GM19452 (cell line): ENCODE measurements around the gene DRICH1.
"Not testable (repeated sequence)": the region's sequence is repeated elsewhere in the genome, so short reads cannot be mapped to it uniquely, and the experiment has no call there.

ENCODE experiments used
- ATAC-seq: cut with Tn5 transposase; IDR thresholded peaks from one replicate; pipeline ENCODE4 v1.9.1; 2021; ENCODE audit not compliant: unreplicated experiment

DRICH1 gene

DNA sequence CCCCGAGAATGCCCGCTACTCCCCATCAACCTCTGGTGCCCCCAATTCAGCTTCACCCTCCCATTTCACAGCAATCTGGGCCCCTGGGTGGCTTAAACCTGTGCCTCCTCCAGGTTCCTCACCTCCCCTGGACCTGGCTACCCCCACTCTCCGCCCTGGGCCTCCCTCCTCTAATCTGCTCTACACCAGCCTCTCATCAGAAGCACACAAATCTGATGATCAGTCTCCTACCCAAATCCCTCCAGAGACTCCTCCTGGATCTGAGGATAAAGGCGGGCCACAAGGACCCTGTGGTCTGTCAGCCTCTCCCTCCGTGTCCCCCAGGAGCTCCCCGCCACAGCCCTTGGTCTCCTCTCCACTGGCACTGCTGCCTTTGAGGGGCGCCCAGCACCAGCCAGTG is 28.9 kb downstream of the DRICH1 start:
- no peak for ATAC-seq

DNA sequence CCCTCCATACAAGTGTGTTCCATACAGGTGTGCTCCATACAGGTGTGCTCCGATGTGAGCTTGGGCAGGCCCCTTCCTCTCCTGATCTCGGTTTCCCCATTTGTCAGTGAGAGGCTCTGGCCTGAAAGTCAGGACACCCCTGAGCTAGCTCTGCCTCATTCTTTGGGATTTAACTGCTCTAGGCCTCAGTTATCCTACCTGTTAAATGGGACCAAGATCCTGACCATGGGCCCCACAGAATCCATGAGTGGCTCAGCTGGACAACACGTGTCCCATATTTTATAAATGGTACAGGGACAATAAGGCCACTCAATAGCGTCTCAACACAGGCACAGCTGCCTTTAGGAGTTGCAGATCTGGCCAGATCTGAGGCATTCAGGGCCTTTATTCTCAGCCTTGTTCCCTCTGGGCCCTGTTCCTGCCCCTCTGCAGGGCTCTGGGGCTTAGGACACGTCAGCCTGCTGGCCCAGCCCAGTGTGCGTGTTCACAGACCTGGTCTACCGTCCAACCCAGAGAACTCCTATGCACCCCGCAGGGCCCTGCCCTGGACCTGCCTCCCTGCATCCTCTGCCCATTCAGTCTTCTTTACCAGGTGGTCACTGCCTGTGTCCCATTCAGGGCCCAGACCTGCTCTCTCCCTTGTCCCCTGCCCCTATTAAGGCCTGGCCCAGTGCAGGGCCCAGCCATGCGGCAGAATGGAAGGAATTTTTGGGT is 33.2 kb downstream of the DRICH1 start:
- ATAC-seq: no peak

DNA sequence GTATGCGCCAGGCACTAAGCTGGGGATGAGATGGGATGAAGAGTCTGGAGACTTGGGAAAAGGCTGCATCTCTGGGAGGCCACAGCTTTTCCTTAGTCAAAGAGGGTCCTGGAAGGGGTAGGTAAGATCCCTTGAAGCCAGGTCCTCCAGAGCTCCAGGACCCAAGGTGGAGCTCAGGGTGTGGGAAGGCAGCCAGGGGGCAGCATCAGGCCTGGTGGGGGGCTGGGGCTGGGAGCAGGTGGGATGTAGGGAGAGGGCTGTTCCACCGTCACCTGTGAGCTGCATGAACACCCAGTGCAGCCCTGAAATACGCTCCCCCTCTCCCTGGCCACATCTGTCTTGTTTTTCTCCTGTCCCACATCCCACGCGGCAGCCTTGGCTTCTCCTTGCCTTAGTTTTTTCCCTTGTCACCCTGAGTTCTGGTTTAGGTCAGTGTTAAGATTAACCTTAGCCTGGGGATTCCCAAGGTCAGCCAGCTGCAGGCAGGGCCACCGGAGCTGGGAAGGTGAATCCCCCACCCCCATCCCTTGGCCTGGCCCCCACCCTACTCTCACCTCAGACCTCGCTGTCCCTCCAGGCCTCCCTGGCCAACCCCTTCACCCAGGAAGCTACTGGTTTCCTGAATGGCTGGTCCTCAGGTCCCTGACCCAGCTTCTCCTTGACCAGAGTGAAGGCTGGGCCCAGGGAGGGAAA is 34.4 kb downstream of the DRICH1 start:
- ATAC-seq: not testable (repeated sequence)

DNA sequence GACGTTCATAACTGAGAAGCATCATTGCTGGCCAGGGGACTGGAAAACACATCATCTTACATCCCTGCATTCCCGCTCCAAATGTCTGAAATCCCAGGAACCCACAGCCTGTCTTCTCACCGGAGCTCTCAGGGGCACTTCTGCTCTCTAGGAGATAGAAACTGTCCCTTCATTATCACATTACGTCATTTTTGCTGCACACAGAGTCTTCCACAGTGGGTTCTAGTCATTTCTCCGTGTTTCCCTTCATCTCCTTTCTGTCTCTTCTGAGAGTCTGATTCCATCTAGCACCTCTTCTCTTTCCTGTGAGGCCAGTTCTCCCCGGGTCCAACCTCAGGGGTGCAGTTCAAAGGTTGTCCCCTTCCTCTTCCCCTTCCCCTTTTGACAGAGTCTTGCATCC is 36.2 kb downstream of the DRICH1 start:
- ATAC-seq: not testable (repeated sequence)

DNA sequence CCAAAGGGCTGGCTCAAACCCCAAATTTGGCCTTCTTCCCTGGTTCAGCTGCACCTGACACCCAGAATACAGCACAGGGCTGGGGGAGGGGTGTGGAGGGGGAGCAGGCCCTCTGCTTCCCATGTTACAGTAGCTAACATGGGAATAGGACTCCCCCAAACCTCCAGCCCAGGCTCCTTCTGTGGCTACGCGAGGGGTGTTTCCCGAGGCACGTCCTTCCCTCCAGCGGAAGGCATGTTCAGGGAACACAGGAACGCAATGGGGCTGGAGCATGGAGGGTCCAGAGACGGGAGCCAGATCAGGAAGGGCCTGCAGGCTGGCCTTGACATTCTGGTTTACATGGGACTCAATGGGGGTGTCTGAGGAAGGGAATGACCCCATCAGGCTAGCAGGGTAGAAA is 40.3 kb downstream of the DRICH1 start:
- ATAC-seq: no peak

DNA sequence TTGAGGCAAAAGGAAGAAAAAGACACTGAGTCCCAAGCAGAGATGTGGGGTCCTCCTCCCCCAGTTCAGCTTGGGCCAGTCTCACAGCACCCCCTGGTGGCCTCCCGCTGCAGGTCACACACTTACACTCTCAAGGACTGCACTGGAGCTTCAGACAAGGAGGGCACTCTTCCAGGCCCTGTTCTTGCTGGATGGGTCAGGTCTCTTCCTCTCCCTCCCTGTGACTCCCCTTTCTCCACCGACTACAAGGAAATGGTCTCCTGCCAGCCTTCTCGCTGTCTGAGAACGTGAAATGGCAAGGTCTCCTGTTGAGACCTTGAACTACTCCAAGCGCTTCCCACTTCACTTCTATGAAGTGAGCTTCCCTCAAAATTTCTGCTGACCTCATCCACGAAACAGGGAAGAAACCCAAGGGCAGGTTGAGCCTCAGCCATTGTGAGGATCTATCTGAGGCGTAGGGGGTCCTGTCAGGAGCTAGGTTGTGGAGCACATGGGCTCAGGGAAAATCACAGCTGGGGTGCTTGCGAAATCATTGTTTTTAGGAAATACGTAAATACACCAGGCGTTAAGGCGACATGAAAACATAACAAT is 40.8 kb downstream of the DRICH1 start:
- no peak for ATAC-seq

DNA sequence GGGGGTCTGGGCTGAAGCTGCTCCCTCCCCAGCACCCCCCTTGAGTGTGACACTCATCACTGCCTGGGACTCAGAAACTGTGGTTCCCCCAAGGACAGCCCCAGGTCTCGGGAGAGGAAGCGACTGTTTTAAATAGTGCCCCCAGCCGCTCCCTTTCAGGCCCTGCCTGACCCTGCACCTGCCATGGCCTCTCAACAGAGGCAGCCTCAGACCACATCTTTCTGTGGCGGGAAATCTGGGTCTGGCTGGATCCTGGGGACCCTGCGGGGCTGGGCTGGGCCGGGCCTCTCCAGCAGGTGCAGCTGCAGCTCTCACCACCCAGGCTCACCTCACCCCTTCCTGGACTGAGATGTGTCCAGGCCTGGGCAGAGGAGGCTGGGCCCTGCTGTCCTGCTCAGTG is 48.3 kb downstream of the DRICH1 start:
- ATAC-seq: no peak

DNA sequence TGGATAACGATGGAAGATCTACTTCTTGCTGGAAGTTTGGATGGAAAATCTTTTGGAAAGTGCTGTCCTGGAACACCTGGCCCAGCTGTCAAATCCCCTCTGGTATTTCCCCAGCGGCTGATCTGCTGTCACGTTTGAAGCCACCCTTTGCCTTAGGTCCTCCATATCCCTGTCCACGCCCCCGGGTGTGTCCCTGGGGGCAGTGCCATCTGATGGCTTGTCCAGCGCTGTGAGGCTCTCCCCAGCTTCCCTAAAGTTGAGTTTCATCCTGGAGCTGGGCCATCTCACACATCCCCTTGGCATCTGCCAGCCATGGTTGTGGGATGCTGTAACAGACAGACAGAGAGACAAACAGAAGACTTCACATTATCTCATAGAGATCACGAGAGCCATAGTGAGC is 49.0 kb downstream of the DRICH1 start:
- ATAC-seq: no peak

DNA sequence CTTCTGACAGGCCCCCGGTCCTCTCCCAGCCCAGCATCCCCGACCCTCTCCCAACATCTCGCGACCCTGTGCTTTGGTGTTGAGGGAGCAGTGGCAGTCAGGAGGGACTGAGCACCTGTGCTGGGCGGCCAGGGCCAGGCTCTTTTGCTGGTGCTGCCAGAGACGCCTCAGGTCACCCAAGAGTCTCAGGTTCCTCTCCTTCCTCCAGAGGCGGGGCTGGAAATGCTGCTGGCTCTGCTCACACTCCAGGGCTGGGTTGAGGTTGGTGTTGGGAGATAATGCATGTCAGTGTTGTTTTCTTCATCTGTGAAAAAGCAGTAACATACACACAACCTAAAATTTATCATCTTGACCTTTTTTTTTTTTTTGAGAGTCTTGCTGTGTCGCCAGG is 50.9 kb downstream of the DRICH1 start:
- ATAC-seq: no peak

DNA sequence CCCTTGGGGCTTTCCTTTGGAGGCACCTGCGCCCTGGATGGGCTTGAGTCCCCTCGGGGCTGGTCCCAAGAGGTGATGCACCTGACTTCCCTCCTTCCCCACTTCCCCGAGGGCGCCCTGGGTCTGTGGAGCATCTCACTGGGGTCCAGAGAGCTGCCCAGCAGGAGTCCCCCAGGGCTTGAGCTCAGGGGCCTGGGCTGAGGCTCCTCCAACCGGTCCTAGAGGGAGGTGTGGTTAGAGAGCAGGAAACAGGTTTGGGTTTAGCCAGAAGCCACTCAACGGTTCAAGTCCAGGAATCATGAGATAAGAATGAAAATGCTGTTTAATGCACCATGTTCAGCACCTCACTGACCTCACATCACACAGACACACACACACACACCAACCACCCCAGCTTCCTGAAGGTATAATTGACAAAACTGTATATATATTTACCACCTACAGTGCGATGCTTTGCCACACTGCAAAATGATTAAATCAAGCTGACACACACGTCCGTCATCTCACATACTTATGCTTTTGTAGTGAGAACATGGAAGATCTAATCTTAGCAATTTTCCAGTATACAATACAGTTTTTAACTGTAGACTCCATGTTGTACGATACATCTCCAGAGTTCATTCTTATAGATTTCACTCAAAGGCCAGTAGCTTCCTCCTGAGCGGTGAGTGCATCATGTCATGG is 51.4 kb downstream of the DRICH1 start:
- no peak for ATAC-seq

DNA sequence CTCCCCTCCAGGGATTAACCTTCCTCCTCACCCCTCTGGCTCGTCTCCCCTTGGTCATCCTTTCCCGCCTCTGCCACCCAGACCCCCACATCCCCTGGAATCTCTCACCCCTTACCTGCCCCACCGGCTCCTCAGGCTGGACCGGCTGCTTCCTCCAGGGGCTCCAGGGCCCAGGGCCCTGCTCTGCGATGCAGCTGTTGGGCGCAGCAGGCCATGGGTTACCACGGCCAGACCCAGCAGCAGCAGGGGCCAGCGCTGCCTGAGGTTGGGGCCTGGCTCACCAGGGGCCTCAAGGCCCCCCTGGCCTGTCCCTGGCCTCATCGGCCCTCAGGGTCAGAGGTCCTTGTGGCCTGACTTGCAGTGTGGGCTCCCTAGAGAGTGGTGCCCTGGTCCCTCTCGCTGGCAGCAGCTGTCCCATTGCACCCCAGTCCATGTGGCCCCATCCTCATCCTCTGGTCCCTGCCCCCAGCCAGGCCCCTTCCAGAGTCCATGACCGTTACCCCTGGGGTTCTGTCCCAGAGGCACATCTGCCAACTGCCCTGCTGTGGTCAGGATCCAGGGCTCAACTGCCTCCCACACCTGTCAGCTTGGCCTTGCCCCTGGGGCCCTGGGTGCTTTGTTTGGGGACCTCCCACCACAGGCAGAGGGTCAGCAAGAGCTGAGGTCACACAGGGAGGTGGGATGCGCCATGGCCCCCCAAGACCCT is 52.1 kb downstream of the DRICH1 start, which contains the start of gene IGLL1:
IGLL1 (minus strand) TSS at position 421 of the 706 bp plus-strand sequence; CDS start at position 321, 100 bp downstream.
- ATAC-seq: no peak

DNA sequence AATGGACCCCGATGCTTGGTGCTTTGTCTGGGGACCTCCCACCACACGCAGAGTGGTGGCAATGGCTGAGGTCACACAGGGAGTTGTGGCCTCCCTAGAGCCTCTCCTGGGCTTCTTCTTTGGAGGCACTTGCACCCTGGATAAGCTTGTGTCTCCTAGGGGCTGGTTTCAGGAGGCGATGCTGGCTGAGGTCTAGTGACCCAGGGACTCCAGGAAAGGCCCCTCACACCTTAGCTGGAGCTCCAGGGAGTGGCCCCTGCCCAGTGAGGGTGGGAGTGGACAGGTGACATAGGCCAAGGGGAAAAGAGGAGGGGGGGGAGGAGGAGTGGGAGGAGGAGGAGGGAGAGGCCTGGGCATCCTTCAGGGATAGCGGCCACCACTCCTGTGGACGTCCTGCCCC is 52.8 kb downstream of the DRICH1 start:
- ATAC-seq: no peak

DNA sequence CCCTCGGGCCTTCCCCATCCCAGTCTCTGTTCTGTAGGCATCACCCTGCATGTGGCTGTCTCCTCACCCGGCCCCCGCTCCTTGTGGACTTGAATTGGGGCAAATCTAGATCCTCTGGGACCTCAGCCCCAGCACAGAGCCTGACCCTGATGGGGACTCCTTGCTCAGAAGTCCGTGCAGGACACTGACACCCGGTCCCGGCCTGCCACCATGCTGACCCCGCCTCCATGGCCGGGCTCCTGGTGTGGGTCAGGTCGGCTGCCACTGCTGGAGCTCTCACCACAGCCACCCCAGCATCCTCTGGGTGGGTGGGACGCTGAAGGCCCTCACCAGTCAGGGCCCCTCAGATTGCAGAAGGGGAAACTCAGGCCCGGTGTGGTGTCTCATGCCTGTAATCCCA is 53.8 kb downstream of the DRICH1 start:
- ATAC-seq: no peak

DNA sequence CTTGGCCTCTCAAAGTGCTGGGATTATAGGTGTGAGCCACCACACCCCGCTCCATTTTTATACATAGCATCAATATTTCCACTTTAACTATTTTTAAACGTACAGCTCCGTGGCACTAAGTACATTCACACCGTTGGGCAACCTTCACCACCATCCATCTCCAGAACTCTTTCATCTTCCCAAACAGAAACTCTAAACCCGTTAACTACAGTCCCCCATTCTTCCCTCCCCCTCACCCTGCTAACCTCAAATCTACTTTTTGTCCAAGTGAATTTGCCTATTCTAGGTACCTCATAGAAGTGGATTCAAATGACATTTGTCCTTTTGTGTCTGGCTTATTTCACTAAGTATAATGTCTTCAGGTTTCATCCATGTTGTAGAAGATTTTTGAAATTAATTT is 55.4 kb downstream of the DRICH1 start:
- no peak for ATAC-seq

DNA sequence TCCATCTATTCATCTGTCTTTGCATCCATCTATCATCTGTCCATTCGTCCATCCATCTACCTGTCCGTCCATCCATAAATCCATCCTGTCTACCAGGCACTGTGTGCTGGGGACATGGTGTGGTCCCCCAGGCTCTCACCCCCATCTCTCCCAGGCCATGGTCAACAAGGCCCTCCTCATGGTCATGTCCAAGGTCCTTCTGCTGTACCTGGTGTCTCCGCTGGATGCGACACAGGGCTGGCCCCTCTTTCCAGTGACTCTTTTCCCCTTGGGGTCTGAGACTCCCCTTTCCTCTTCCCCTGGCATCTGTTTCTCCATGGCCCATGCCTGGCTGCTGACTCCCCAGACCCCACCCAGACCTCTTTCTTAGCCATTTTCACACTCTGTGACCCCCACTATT is 56.5 kb downstream of the DRICH1 start:
- ATAC-seq: no peak

DNA sequence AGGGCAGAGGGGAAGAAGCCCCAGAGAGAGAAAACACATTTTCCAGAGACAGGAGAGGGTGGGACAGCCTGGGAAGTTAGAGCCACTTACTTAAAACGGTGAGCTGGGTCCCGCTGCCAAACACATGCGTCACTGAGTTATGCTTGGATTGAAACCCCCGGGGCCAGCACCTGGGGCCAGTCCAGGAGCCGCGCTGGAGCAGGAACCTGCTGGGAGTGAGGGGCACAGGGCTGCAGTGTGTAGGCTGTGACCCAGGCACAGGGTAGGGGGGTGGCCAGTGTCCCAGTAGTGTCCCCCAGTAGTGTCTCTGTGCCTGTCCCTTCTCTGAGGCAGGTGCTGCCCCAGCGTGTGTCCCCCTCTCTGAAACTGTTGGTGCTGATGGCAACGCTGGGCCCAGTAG is 57.2 kb downstream of the DRICH1 start:
- ATAC-seq: no peak

DNA sequence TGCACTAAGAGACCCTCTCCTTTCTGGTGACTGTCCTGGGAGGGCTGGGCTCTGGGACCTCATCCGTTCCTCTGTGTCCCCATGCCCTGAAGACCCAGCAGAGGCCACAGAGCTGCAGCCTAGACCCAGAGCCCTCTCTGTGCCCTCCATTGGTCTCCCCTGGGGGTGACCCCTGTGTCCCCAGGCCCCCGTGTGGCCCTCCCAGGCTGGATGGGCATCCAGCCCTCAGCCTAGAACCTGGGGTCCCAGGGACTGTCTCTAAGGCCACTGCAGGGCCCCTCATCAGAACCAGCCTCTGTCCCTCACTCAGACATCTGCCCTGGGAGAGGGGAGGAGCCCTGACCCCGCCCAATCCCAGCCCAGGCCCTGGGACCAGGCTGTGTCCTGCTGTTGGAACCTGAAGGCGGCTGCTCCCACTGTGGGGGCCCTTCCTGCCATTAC is 57.7 kb downstream of the DRICH1 start:
- no peak for ATAC-seq

DNA sequence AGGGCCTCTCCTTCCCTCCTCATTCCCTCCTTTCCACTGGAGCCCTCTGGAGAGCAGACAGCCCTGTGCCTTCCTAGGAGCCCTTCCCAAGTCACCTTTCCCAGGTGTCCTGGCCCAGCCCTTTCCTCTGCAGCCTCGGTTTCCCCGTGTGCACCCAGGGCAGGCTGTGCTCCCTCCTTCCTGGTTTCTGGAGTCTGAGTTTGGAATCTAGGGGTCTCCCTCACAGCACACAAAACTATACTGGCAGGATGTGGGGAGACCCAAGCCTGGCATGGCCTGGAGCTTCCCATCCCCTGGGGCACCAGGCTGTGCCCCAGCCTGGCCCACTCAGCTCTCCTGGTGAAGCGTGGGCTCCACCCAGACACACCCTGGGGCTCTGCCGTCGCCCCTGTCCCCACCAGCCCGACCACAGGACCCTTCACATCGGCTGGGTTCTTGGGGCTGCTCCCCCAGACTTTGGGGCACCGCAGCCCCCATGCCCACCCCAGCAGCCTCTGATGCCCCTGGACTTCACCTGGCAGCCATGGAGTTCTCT is 58.4 kb downstream of the DRICH1 start:
- not testable (repeated sequence) for ATAC-seq

DNA sequence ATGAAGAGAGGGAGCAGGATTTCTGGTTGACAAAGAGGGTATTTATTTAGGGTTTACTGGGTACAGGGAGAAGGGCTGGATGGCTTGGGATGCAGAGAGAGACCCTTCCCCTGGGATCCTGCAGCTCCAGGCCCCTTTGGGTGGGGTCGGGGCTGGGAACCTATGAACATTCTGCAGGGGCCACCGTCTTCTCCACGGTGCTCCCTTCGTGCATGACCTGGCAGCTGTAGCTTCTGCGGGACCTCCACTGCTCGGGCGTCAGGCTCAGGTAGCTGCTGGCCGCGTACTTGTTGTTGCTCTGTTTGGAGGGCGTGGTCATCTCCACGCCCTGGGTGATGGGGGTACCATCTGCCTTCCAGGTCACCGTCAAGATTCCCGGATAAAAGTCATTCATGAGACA is 59.0 kb downstream of the DRICH1 start:
- ATAC-seq: not testable (repeated sequence)

DNA sequence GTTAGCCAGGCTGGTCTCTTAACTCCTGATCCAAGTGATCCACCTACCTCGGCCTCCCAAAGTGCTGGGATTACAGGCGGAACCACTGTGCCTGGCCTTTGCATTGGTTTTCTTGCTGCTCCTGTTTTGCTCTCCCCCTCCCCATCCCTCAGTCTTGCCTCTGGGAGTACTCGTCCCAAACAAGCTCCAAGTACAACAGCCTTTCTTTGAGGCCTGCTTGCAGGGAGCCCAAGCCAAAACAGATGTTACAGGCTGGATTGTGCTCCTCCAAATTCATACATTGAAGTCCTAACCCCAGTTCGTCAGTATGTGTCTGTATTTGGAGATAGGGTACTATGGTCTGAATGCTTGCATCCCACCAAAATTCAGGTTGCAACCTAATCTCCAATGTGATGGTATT is 60.6 kb downstream of the DRICH1 start:
- no peak for ATAC-seq

DNA sequence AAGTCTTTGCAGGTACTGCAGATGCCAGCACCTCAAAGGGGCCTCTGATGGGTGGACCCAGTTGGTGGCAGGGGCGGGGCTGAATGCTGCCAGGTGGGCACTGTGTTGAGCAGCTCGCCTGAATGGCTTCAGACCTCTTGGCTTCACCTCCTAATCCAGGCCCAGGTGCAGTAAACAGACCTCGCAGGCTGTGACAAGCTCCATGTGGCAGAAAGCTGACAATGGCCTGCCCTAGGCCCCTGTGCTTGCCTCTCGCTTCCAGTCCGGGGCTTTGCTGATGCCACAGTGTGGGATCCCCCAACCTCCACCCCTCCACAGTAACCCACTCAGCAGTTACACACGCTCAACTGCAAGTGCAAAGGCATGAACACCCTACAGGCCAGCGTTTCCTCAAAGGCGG is 61.4 kb downstream of the DRICH1 start:
- ATAC-seq: no peak
